ENCODE data around the gene NBPF1.

DNA sequence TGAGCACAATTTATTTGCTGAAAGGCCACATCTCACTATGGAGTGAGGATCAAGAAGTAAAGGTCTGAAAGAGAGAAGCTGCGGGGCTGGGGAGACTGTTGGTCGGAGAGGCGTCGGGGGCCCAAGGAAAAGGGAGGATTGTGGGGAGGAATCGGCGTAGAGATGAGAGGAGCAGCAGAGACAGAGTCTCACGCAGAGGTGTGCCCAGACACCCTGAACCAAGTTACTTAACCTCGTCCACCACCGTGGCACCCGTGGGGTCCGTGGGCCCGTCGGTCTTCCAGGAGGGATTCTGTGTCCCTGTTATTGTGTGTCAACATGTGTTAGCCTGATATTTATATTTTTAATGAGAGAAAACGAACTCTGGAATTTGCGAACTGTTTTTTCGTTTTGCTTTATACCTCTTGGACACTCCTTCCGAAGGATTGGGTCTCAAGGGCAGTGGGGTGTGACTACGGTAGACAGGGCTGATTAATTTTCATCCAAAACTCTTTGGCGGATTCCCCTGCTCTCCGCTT lies 3.8 kb upstream of the NBPF1 start:
- TF ChIP-seq, protein P1, sequence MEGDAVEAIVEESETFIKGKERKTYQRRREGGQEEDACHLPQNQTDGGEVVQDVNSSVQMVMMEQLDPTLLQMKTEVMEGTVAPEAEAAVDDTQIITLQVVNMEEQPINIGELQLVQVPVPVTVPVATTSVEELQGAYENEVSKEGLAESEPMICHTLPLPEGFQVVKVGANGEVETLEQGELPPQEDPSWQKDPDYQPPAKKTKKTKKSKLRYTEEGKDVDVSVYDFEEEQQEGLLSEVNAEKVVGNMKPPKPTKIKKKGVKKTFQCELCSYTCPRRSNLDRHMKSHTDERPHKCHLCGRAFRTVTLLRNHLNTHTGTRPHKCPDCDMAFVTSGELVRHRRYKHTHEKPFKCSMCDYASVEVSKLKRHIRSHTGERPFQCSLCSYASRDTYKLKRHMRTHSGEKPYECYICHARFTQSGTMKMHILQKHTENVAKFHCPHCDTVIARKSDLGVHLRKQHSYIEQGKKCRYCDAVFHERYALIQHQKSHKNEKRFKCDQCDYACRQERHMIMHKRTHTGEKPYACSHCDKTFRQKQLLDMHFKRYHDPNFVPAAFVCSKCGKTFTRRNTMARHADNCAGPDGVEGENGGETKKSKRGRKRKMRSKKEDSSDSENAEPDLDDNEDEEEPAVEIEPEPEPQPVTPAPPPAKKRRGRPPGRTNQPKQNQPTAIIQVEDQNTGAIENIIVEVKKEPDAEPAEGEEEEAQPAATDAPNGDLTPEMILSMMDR (IDR thresholded peaks at IDR 0.05): no peak
- no peak for TF ChIP-seq POLR2A (IDR thresholded peaks at IDR 0.05)
